A673 (cell line): ENCODE data around the gene VTA1.

Experiments
- EZH2 ChIP-seq: fragments of 200-600 bp; sonication (generic); IDR thresholded peaks from 2 replicates; pipeline ENCODE4 v1.6.1; 2017; ENCODE audit warnings: borderline replicate concordance, low read depth, mild to moderate bottlenecking, mixed read lengths, antibody characterized with exemption, low read length; ENCODE audit not compliant: poor library complexity, severe bottlenecking
- TF ChIP-seq, protein P1 (sequence below): fragments of 300-800, 200-600 bp; sonication (generic); conservative IDR thresholded peaks from 2 replicates; pipeline ENCODE4 v1.5.1; 2017; ENCODE audit warnings: low read depth, mild to moderate bottlenecking, antibody characterized with exemption, low read length, moderate library complexity, mixed read lengths

DNA sequence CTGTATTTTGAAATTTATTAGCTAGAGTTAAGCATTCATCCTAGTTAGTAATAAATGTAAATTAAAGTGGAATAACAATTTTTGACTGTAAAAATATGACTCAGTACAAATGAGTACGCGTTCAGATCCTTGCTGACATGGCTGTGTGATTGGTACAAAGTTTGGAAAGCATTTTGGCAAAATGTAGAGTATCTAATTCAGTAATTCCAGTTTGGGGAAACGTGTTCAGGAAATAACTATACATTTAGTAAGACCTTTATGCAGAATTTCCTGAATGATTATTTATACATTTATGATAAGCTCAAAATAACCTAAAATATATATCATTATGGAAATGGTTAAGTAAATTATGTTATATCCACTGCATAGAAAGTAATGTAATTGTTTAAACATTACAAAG is 8.0 kb downstream of the VTA1 start:
- TF ChIP-seq, protein P1, sequence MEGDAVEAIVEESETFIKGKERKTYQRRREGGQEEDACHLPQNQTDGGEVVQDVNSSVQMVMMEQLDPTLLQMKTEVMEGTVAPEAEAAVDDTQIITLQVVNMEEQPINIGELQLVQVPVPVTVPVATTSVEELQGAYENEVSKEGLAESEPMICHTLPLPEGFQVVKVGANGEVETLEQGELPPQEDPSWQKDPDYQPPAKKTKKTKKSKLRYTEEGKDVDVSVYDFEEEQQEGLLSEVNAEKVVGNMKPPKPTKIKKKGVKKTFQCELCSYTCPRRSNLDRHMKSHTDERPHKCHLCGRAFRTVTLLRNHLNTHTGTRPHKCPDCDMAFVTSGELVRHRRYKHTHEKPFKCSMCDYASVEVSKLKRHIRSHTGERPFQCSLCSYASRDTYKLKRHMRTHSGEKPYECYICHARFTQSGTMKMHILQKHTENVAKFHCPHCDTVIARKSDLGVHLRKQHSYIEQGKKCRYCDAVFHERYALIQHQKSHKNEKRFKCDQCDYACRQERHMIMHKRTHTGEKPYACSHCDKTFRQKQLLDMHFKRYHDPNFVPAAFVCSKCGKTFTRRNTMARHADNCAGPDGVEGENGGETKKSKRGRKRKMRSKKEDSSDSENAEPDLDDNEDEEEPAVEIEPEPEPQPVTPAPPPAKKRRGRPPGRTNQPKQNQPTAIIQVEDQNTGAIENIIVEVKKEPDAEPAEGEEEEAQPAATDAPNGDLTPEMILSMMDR = no peak
- no peak for TF ChIP-seq EZH2
